ENCODE results near the gene SLC4A11. TPM values are rescaled to one million over a fixed set of nuclear protein-coding genes. Genes with fewer than 3 reads are reported as not detected.
"Not testable (repeated sequence)": the region's sequence is repeated elsewhere in the genome, so short reads cannot be mapped to it uniquely, and the experiment has no call there.

SLC4A11 gene
- total RNA-seq, 2 donors from 2014 or later = 3.8 to 12.4 TPM

DNA sequence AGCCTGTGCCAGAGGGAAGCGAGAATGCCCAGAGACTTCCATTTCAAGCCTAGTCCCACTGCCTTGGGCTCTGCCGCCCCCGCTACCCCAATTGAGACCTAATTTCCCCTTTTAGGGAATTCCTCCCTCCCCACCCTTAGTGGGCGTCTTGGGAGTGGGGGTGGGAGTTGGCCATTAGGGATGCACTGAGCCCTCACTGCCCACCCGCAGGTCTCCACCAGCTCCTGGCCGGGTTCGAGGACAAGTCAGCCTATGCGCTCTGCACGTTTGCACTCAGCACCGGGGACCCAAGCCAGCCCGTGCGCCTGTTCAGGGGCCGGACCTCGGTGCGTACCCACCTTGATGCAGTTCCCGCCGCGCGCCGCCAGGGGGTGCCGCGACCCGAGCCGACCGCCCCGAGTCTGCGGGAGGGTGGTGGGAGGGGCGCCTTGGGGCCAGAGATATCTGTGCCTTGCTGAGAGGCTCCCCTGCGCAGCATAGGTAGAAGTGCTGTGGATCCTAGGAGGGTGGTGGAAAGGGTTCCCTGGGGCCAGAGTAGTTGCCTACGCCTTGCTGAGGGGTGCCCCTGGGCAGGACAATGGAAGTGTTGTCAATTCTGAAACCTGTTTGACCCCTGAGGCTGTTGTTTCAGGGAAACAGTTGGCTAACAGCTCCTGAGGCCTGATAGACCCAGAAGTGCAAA is 20.5 kb downstream of the SLC4A11 start:
- Histone ChIP-seq H3K36me3 (ENCODE audit: control insufficient read depth, insufficient read depth, low read length) (peaks cover 58% of the 10 kb centered on the region), H3K9ac (ENCODE audit: extremely low read depth, low read length, poor library complexity, severe bottlenecking) (no peak overlapping the region), H3K27me3 (ENCODE audit: control insufficient read depth, insufficient read depth, low read length, poor library complexity, severe bottlenecking) (no peaks in the 10 kb centered on the region), H3K4me3 (ENCODE audit: low read length) (no peak overlapping the region), H3K4me1 (ENCODE audit: control insufficient read depth, insufficient read depth, low read length) (peaks cover 13% of the 10 kb centered on the region), H3K27ac (ENCODE audit: low read depth, low read length) (no peak overlapping the region), H3K9me3 (ENCODE audit: control insufficient read depth, low read length) (no peaks in the 10 kb centered on the region)
- TF ChIP-seq, protein P1, sequence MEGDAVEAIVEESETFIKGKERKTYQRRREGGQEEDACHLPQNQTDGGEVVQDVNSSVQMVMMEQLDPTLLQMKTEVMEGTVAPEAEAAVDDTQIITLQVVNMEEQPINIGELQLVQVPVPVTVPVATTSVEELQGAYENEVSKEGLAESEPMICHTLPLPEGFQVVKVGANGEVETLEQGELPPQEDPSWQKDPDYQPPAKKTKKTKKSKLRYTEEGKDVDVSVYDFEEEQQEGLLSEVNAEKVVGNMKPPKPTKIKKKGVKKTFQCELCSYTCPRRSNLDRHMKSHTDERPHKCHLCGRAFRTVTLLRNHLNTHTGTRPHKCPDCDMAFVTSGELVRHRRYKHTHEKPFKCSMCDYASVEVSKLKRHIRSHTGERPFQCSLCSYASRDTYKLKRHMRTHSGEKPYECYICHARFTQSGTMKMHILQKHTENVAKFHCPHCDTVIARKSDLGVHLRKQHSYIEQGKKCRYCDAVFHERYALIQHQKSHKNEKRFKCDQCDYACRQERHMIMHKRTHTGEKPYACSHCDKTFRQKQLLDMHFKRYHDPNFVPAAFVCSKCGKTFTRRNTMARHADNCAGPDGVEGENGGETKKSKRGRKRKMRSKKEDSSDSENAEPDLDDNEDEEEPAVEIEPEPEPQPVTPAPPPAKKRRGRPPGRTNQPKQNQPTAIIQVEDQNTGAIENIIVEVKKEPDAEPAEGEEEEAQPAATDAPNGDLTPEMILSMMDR (conservative IDR thresholded peaks at IDR 0.05) = peak; percentile 98
- Mint-ChIP-seq H3K27ac (no peak overlapping the region), H3K4me1 (peaks cover 18% of the 10 kb centered on the region), H3K27me3 (ENCODE audit: insufficient read depth) (no peaks in the 10 kb centered on the region), H3K9me3 (no peaks in the 10 kb centered on the region), H3K36me3 (ENCODE audit: low read depth) (peaks cover 44% of the 10 kb centered on the region), H3K4me3 (no peak overlapping the region)
- DNase-seq = peak; percentile 95
- 33 to 57% methylated on average over 3 to 29 of the region's 30 CpGs for WGBS, 2 experiments (ENCODE audit: insufficient coverage in 1 of 2, insufficient read length in 1 of 2)

DNA sequence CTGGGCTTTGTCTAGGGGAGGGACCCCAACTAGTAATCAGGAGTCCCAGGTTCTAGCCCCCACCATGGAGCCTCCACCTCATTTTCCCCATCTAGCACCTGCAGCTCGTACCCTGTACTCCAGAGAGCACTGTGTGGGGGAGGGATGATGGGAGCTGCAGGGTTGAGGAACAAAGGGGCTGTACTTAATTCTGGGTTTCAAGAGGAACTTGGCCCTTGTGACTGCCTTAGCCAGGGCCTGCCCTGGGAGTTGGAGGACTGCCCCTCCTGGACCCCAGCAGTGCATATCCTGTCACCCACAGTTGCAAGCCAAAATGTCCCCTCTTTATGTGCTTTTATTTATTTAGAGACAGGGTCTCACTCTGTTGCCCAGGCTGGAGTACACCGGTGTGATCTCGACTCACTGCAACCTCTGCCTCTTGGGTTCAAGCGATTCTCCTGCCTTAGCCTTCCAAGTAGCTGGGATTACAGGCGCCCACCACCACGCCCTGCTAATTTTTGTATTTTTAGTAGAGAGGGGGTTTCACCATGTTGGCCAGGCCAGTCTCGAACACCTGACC is 23.6 kb downstream of the SLC4A11 start:
- not testable (repeated sequence) for H3K27me3 Mint-ChIP-seq (ENCODE audit: insufficient read depth); H3K27ac ChIP-seq (ENCODE audit: low read depth, low read length); H3K4me1 Mint-ChIP-seq; H3K9me3 Mint-ChIP-seq; DNase-seq; H3K4me1 ChIP-seq (ENCODE audit: control insufficient read depth, insufficient read depth, low read length); H3K27ac Mint-ChIP-seq; H3K4me3 ChIP-seq (ENCODE audit: low read length); H3K4me3 Mint-ChIP-seq; H3K9me3 ChIP-seq (ENCODE audit: control insufficient read depth, low read length); H3K27me3 ChIP-seq (ENCODE audit: control insufficient read depth, insufficient read depth, low read length, poor library complexity, severe bottlenecking); H3K9ac ChIP-seq (ENCODE audit: extremely low read depth, low read length, poor library complexity, severe bottlenecking)
- 95 to 99% methylated on average over 6 to 7 of the region's 7 CpGs for WGBS, 2 experiments (ENCODE audit: insufficient coverage in 1 of 2, insufficient read length in 1 of 2)
- H3K36me3 ChIP-seq (ENCODE audit: control insufficient read depth, insufficient read depth, low read length) = peaks cover 38% of the 10 kb centered on the region
- peaks cover 35% of the 10 kb centered on the region for H3K36me3 Mint-ChIP-seq (ENCODE audit: low read depth)

DNA sequence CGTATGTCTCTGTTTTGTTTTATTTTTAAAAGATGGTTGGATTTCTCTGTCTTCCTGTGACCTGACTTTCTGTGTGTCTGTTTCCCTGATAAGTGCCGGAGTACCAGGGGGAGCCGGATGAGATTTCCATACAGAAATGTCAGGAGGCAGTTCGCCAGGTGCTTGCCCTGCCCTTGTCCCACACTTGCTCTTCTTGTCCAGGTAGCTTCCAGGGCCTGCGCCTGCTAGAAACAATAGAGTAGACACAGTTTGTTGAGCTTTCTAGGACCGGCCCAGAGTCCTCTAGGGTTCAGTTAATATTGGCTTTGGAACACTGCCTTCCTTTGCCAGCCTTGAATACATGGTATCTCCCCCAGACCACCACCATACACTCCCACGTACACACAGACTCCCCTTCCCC is 25.8 kb downstream of the SLC4A11 start:
- Histone ChIP-seq H3K4me3 (ENCODE audit: low read length) (no peak overlapping the region), H3K27ac (ENCODE audit: low read depth, low read length) (no peak overlapping the region), H3K27me3 (ENCODE audit: control insufficient read depth, insufficient read depth, low read length, poor library complexity, severe bottlenecking) (no peaks in the 10 kb centered on the region), H3K9ac (ENCODE audit: extremely low read depth, low read length, poor library complexity, severe bottlenecking) (no peak overlapping the region), H3K36me3 (ENCODE audit: control insufficient read depth, insufficient read depth, low read length) (peaks cover 25% of the 10 kb centered on the region), H3K9me3 (ENCODE audit: control insufficient read depth, low read length) (no peaks in the 10 kb centered on the region), H3K4me1 (ENCODE audit: control insufficient read depth, insufficient read depth, low read length) (no peaks in the 10 kb centered on the region)
- no peaks in the 10 kb centered on the region for H3K9me3 Mint-ChIP-seq
- H3K36me3 Mint-ChIP-seq (ENCODE audit: low read depth) = peaks cover 25% of the 10 kb centered on the region
- TF ChIP-seq, protein P1 (conservative IDR thresholded peaks at IDR 0.05) = no peak
- peaks cover 4% of the 10 kb centered on the region for H3K4me1 Mint-ChIP-seq
- 91 to 94% methylated on average over 4 to 7 of the region's 7 CpGs for WGBS, 2 experiments (ENCODE audit: insufficient coverage in 1 of 2, insufficient read length in 1 of 2)
- no peak for DNase-seq
- H3K27me3 Mint-ChIP-seq (ENCODE audit: insufficient read depth) = no peaks in the 10 kb centered on the region
- no peak overlapping the region for H3K27ac Mint-ChIP-seq
- H3K4me3 Mint-ChIP-seq = no peak overlapping the region

Measured in endodermal cell (in vitro differentiated cells).